ENCODE results near the gene ERC1.
"Not testable (repeated sequence)": the region's sequence is repeated elsewhere in the genome, so short reads cannot be mapped to it uniquely, and the experiment has no call there.

GRCh38 chr12:1099618-1100017 is 108.6 kb downstream of the ERC1 start:
- TF ChIP-seq CTCF, POLR2A (IDR thresholded peaks at IDR 0.05): not testable (repeated sequence)
